Endodermal cell (in vitro differentiated cells): ENCODE results near the gene NFX1. TPM values are rescaled to one million over a fixed set of nuclear protein-coding genes. Genes with fewer than 3 reads are reported as not detected.
"Not testable (repeated sequence)": the region's sequence is repeated elsewhere in the genome, so short reads cannot be mapped to it uniquely, and the experiment has no call there.

Experiments used
- DNase-seq: peaks from one replicate; pipeline ENCODE4 v3.0.0-alpha.2; 2017
- H3K27ac ChIP-seq: 2 replicates; pipeline ENCODE4 v1.5.1; 2013; ENCODE audit warnings: mild to moderate bottlenecking, low read depth, low read length, moderate library complexity
- H3K27me3 ChIP-seq: 2 replicates; pipeline ENCODE4 v1.6.1; 2013; ENCODE audit warnings: mild to moderate bottlenecking, low read length, moderate library complexity; ENCODE audit not compliant: insufficient read depth, control insufficient read depth, poor library complexity, severe bottlenecking
- H3K36me3 ChIP-seq: 2 replicates; pipeline ENCODE4 v1.7.0; 2013; ENCODE audit warnings: mild to moderate bottlenecking, low read length, moderate library complexity; ENCODE audit not compliant: control insufficient read depth, insufficient read depth
- H3K4me1 ChIP-seq: one replicate; pipeline ENCODE4 v1.7.0; 2013; ENCODE audit warnings: low read length; ENCODE audit not compliant: control insufficient read depth, insufficient read depth
- H3K4me3 ChIP-seq: 2 replicates; pipeline ENCODE4 v1.5.1; 2013; ENCODE audit warnings: mild to moderate bottlenecking, low read length, moderate library complexity
- H3K9ac ChIP-seq: 2 replicates; pipeline ENCODE4 v1.6.1; 2013; ENCODE audit warnings: mild to moderate bottlenecking, low read length, moderate library complexity; ENCODE audit not compliant: poor library complexity, severe bottlenecking; ENCODE audit errors: extremely low read depth
- H3K9me3 ChIP-seq: 2 replicates; pipeline ENCODE4 v1.6.1; 2013; ENCODE audit warnings: mild to moderate bottlenecking, low read length, moderate library complexity; ENCODE audit not compliant: control insufficient read depth
- H3K27ac Mint-ChIP-seq: 2 replicates; pipeline ENCODE4 v1.8.0; 2020; ENCODE audit warnings: mixed read lengths
- H3K27me3 Mint-ChIP-seq: 2 replicates; pipeline ENCODE4 v1.8.0; 2021; ENCODE audit warnings: mild to moderate bottlenecking, mixed read lengths; ENCODE audit not compliant: insufficient read depth
- H3K36me3 Mint-ChIP-seq: 2 replicates; pipeline ENCODE4 v1.8.0; 2020; ENCODE audit warnings: low read depth, mixed read lengths
- H3K4me1 Mint-ChIP-seq: 2 replicates; pipeline ENCODE4 v1.8.0; 2020; ENCODE audit warnings: mixed read lengths
- H3K4me3 Mint-ChIP-seq: 2 replicates; pipeline ENCODE4 v1.8.0; 2020; ENCODE audit warnings: mild to moderate bottlenecking, moderate library complexity, mixed read lengths
- H3K9me3 Mint-ChIP-seq: 2 replicates; pipeline ENCODE4 v1.8.0; 2020; ENCODE audit warnings: mild to moderate bottlenecking, mixed read lengths
- CTCF ChIP-seq: fragments of 200-600 bp; sonication (generic); conservative IDR thresholded peaks from 2 replicates; pipeline ENCODE4 v1.5.0; 2021; ENCODE audit warnings: antibody characterized with exemption, mild to moderate bottlenecking
- WGBS, 2 experiments: methylation state at CpG; one replicate each; pipeline versions ENCODE4 v1.1.5 to v1.1.7; 2013; ENCODE audit warnings: missing lambda C conversion rate in 2 of 2, mixed read lengths in 1 of 2; ENCODE audit not compliant: insufficient coverage in 1 of 2, insufficient read length in 1 of 2; 5-methylcytosine and 5-hydroxymethylcytosine counted together
- total RNA-seq, 2 donors: library from RNA; stranded (reverse); fragmentation: NEBNext Ultra II Directional in 1 of 2; extraction: Animal tissue kit (Norgen Biotek cat#: 25700) in 1 of 2; gene quantifications; 2 replicates in 1 of 2; 3 replicates in 1 of 2; pipeline ENCODE4 v1.2.1, GENCODE V29; 2021

Gene NFX1
- total RNA-seq, 2 donors from 2014 or later = 23.1 to 24.0 TPM

- not testable (repeated sequence) for H3K9me3 Mint-ChIP-seq, H3K36me3 ChIP-seq, H3K27me3 Mint-ChIP-seq, H3K4me1 ChIP-seq, H3K9ac ChIP-seq, H3K27ac ChIP-seq, H3K36me3 Mint-ChIP-seq, DNase-seq, H3K27me3 ChIP-seq, H3K4me3 ChIP-seq, H3K4me3 Mint-ChIP-seq, H3K9me3 ChIP-seq
- peaks cover 14% of the 10 kb centered on the region for H3K4me1 Mint-ChIP-seq
- peak within 1 kb of the TSS; percentile 70 for H3K27ac Mint-ChIP-seq
- WGBS, 2 experiments = 95% methylated on average over 10 of the region's 10 CpGs; no CpG with 5 or more reads in 1 of the 2 experiments
Observed at GRCh38 chr9:33402371-33402770, 112.1 kb downstream of the NFX1 start, which contains the start of gene AQP7. TSS of gene AQP7 (minus strand) at chr9:33402568. CDS start at chr9:33401262, 1,306 bp downstream.

- Histone ChIP-seq H3K27ac (no peak overlapping the region), H3K9me3 (no peaks in the 10 kb centered on the region), H3K4me1 (no peaks in the 10 kb centered on the region), H3K9ac (no peak overlapping the region), H3K27me3 (no peaks in the 10 kb centered on the region), H3K36me3 (no peaks in the 10 kb centered on the region), H3K4me3 (no peak overlapping the region)
- no peak for TF ChIP-seq CTCF
- WGBS, 2 experiments = 87 to 92% methylated on average over 13 to 17 of the region's 17 CpGs
- no peaks in the 10 kb centered on the region for H3K9me3 Mint-ChIP-seq
- H3K4me1 Mint-ChIP-seq = peaks cover 14% of the 10 kb centered on the region
- peak overlapping the region; percentile 23 for H3K27ac Mint-ChIP-seq
- no peak overlapping the region for H3K4me3 Mint-ChIP-seq
- peaks cover 1% of the 10 kb centered on the region for H3K27me3 Mint-ChIP-seq
- no peaks in the 10 kb centered on the region for H3K36me3 Mint-ChIP-seq
- DNase-seq = no peak
Observed at GRCh38 chr9:33403941-33404787, 113.8 kb downstream of the NFX1 start.

DNA sequence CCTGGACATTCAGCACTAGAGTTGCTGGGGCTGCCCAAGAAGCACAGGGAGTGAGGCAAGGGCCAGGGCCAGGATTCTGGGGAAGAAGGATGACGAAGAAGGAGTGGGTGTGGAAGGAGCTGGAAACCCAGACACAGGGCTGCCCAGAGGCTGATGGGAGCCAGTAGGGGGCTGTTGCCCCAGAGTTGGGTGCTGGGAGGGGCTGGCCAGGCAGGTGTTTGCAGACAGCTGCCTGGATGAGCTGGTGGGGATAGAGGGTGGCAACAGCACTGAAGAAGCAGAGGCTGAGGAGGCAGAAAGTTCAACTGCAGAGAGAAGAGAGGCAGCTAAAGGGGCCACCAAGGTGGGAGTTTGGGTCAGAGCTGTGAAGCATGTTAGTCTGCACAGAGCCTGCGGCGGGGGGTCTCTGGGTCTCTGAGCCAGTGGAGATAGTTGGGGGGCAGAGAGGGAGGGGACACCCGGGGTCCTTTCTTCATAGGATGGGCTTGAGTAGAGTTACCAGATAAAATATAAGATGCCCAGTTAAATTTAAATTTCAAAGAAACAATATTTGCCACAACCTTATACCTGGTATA is 114.6 kb downstream of the NFX1 start:
- H3K9ac ChIP-seq = no peak overlapping the region
- no peak for DNase-seq
- H3K36me3 ChIP-seq = no peaks in the 10 kb centered on the region
- TF ChIP-seq CTCF = no peak
- no peaks in the 10 kb centered on the region for H3K36me3 Mint-ChIP-seq
- no peak overlapping the region for H3K4me3 Mint-ChIP-seq
- H3K4me1 Mint-ChIP-seq = peaks cover 14% of the 10 kb centered on the region
- H3K4me3 ChIP-seq = no peak overlapping the region
- peaks cover 1% of the 10 kb centered on the region for H3K27me3 Mint-ChIP-seq
- no peaks in the 10 kb centered on the region for H3K4me1 ChIP-seq
- no peaks in the 10 kb centered on the region for H3K9me3 ChIP-seq
- H3K27me3 ChIP-seq = no peaks in the 10 kb centered on the region
- peak overlapping the region; percentile 23 for H3K27ac Mint-ChIP-seq
- H3K27ac ChIP-seq = no peak overlapping the region
- no peaks in the 10 kb centered on the region for H3K9me3 Mint-ChIP-seq
- WGBS, 2 experiments = 92 to 100% methylated on average over 3 to 4 of the region's 4 CpGs
